Esophagus (tissue), 2 donors: Measurements from ENCODE around the gene SUCLG2. TPM values are rescaled to one million over a fixed set of nuclear protein-coding genes. Genes with fewer than 3 reads are reported as not detected.

ENCODE experiments used
- H3K27ac ChIP-seq, 2 donors: one replicate each; pipeline ENCODE4 v1.5.1; 2013; ENCODE audit warnings: low read depth in 2 of 2, mild to moderate bottlenecking in 2 of 2, inconsistent platforms in 1 of 2, low read length in 1 of 2, moderate library complexity in 1 of 2
- H3K27me3 ChIP-seq, 2 donors: one replicate each; pipeline ENCODE4 v1.6.1; 2013; ENCODE audit warnings: low read length in 2 of 2, control low read depth in 1 of 2, mild to moderate bottlenecking in 1 of 2; ENCODE audit not compliant: insufficient read depth in 2 of 2, control insufficient read depth in 1 of 2
- H3K36me3 ChIP-seq, 2 donors: one replicate each; pipeline ENCODE4 v1.6.1; 2013; ENCODE audit warnings: low read length in 1 of 2; ENCODE audit not compliant: control insufficient read depth in 2 of 2, insufficient read depth in 2 of 2
- H3K4me1 ChIP-seq, 2 donors: one replicate each; pipeline ENCODE4 v1.6.1; 2013; ENCODE audit warnings: low read length in 1 of 2; ENCODE audit not compliant: control insufficient read depth in 2 of 2, insufficient read depth in 2 of 2
- H3K4me3 ChIP-seq, 2 donors: one replicate each; pipeline ENCODE4 v1.5.1; 2013; ENCODE audit warnings: low read length in 2 of 2, mild to moderate bottlenecking in 2 of 2, low read depth in 1 of 2, moderate library complexity in 1 of 2
- H3K9me3 ChIP-seq, 2 donors: one replicate each; pipeline ENCODE4 v1.6.1; 2013; ENCODE audit warnings: mild to moderate bottlenecking in 2 of 2, low read depth in 1 of 2, low read length in 1 of 2, moderate library complexity in 1 of 2; ENCODE audit not compliant: control insufficient read depth in 2 of 2, insufficient read depth in 1 of 2
- WGBS, 2 donors: extraction: QIAGEN DNeasy Blood & Tissue Kit; methylation state at CpG; one replicate each; pipeline ENCODE4 v1.1.7; 2013; 5-methylcytosine and 5-hydroxymethylcytosine counted together
- polyA plus RNA-seq, 2 donors: library from polyadenylated mRNA; stranded (reverse); fragments of 200-250 nt; gene quantifications; one replicate each; pipeline ENCODE4 v1.2.3, GENCODE V29; 2013
- donor health status: healthy with polysubstance abuse.
- donor health status: Bipolar disorder and iron deficiency.

SUCLG2 gene
- polyA plus RNA-seq, 2 donors = 21.1 to 32.5 TPM

DNA sequence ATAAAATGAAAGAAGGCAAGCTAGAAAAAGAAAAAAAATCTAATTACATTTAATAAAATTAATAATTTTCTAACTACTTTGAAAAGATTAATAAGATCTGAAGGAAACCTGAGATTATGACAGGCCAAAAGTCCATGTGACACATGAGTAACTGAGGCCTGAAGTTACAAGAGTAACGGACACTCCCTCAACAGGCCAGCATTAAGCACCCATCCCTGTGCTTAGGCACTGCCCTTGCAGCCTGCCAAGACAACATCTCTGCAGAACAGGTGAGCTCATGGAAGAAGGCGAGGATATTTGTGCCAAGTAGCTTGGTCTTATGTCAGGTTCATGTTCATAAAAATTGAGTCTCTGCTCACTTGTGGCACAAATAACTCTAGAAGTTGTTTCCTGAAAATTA is 31.8 kb downstream of the SUCLG2 start:
- H3K4me3 ChIP-seq = no peak overlapping the region
- 87 to 89% methylated on average over 2 of the region's 2 CpGs for WGBS, 2 donors
- H3K9me3 ChIP-seq = no peaks in the 10 kb centered on the region
- no peak overlapping the region for H3K27ac ChIP-seq
- H3K36me3 ChIP-seq = peaks cover 3 to 4% of the 10 kb centered on the region in 2 donors
- H3K4me1 ChIP-seq = no peaks in the 10 kb centered on the region
- no peaks in the 10 kb centered on the region for H3K27me3 ChIP-seq

GRCh38 chr3:67620869-67621268 is 33.5 kb downstream of the SUCLG2 start:
- no peak overlapping the region for H3K4me3 ChIP-seq
- 39 to 43% methylated on average over 1 of the region's 1 CpG for WGBS, 2 donors
- no peaks in the 10 kb centered on the region for H3K4me1 ChIP-seq
- H3K27ac ChIP-seq = no peak overlapping the region
- H3K9me3 ChIP-seq = no peaks in the 10 kb centered on the region
- no peaks in the 10 kb centered on the region for H3K27me3 ChIP-seq
- peaks cover 3 to 4% of the 10 kb centered on the region in 2 donors for H3K36me3 ChIP-seq

- Histone ChIP-seq H3K4me1 (no peaks in the 10 kb centered on the region), H3K27me3 (no peaks in the 10 kb centered on the region), H3K4me3 (no peak overlapping the region), H3K9me3 (no peaks in the 10 kb centered on the region), H3K36me3 (peaks cover 3 to 4% of the 10 kb centered on the region in 2 donors), H3K27ac (no peak overlapping the region)
- 81 to 88% methylated on average over 3 of the region's 3 CpGs for WGBS, 2 donors
Measured at GRCh38 chr3:67619991-67620390, 34.4 kb downstream of the SUCLG2 start.

DNA sequence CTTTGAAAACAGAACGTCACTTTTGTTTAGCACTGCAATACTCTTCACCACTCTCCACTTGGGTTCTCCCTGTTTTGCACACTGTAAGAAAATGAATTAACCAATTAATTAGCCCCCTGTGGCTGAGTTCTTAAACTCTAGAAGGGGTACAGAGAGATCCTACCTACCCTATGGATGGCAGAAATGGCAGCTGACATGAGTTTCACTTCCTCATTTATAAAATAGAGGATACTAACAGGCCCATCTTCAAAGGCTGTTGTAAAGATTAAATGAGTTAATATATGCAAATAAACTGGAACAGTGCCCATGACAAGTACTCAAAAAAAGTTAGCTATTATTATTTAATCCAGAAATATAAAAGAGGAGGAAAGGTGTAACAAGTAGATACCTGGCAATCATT is 36.9 kb downstream of the SUCLG2 start:
- no peak overlapping the region for H3K27ac ChIP-seq
- H3K9me3 ChIP-seq = no peaks in the 10 kb centered on the region
- H3K4me3 ChIP-seq = no peak overlapping the region
- 96 to 100% methylated on average over 1 of the region's 1 CpG for WGBS, 2 donors
- H3K4me1 ChIP-seq = no peaks in the 10 kb centered on the region
- H3K36me3 ChIP-seq = peaks cover 3 to 4% of the 10 kb centered on the region in 2 donors
- no peaks in the 10 kb centered on the region for H3K27me3 ChIP-seq

DNA sequence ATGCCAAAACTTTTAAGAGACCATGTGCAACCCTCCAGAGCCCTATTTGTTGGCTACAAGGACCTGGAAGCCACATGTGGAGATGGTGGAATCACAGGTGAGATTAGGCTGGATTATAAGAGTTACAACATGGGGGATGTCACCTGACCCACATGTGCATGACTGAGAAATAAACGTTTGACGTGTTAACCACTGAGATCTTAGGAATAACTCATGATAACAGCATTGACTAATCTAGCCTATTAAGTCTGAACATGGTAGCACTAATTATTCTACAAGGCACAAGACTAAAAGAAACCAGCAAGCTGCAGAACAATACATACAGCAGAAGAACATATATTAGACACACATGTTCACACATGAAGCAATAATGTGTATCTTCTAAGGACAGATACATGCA is 38.4 kb downstream of the SUCLG2 start:
- Histone ChIP-seq H3K27ac (no peak overlapping the region), H3K4me1 (no peaks in the 10 kb centered on the region), H3K27me3 (no peaks in the 10 kb centered on the region), H3K9me3 (no peaks in the 10 kb centered on the region), H3K36me3 (peaks cover 3 to 4% of the 10 kb centered on the region in 2 donors), H3K4me3 (no peak overlapping the region)
- 77 to 84% methylated on average over 2 of the region's 2 CpGs for WGBS, 2 donors

DNA sequence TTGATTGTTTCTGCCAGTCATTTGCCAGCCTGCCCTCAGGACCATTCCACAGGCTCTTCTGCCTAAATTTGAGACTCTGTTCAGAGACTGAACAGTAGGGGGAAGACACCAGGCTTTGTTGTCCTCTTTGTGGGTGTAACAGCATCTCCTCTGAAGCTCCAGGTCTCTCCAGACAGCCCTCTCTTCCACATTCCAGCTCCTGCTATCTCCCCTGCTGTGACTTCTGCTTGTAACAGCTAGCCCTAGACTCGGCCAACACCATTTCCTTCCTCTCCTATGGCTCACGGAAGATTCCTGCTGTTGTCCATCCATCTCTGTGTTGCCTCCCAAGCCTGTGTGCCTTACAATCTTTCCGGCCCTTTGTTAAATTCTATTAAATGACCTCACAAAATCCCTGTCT is 40.2 kb downstream of the SUCLG2 start:
- WGBS, 2 donors = 80 to 85% methylated on average over 3 of the region's 3 CpGs
- no peaks in the 10 kb centered on the region for H3K27me3 ChIP-seq
- peaks cover 2 to 3% of the 10 kb centered on the region in 2 donors for H3K36me3 ChIP-seq
- no peaks in the 10 kb centered on the region for H3K4me1 ChIP-seq
- no peak overlapping the region for H3K27ac ChIP-seq
- H3K9me3 ChIP-seq = no peaks in the 10 kb centered on the region
- H3K4me3 ChIP-seq = no peak overlapping the region

DNA sequence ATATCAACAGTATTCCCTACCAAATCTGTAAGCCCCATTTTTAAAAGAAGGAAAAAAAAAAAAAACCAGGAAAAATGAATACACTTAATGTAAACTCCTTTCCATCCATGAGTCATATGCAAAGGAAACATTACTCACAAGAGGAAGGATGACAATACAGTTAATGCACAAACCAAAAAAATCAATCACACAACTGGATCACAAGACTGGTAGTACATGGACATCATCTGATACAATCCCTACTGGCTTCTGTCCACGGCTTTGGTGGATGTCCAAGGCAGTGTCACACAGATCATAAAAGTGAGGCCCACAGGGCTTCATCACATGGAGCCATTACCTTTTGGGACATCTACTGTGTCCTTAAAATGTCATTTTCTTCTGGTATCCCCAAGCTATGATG is 44.0 kb downstream of the SUCLG2 start:
- 88% methylated on average over 1 of the region's 1 CpG for WGBS, 2 donors
- no peaks in the 10 kb centered on the region for H3K9me3 ChIP-seq
- no peaks in the 10 kb centered on the region for H3K27me3 ChIP-seq
- peaks cover 8 to 12% of the 10 kb centered on the region in 2 donors for H3K36me3 ChIP-seq
- no peaks in the 10 kb centered on the region for H3K4me1 ChIP-seq
- H3K4me3 ChIP-seq = no peak overlapping the region
- no peak overlapping the region for H3K27ac ChIP-seq

GRCh38 chr3:67609709-67610108 is 44.7 kb downstream of the SUCLG2 start:
- peaks cover 8 to 12% of the 10 kb centered on the region in 2 donors for H3K36me3 ChIP-seq
- no peak overlapping the region for H3K4me3 ChIP-seq
- H3K4me1 ChIP-seq = no peaks in the 10 kb centered on the region
- H3K9me3 ChIP-seq = no peaks in the 10 kb centered on the region
- no peaks in the 10 kb centered on the region for H3K27me3 ChIP-seq
- H3K27ac ChIP-seq = no peak overlapping the region

GRCh38 chr3:67608034-67608433 is 46.4 kb downstream of the SUCLG2 start:
- no peak overlapping the region for H3K27ac ChIP-seq
- H3K4me1 ChIP-seq = no peaks in the 10 kb centered on the region
- H3K4me3 ChIP-seq = no peak overlapping the region
- no peaks in the 10 kb centered on the region for H3K9me3 ChIP-seq
- no peaks in the 10 kb centered on the region for H3K27me3 ChIP-seq
- H3K36me3 ChIP-seq = peaks cover 8 to 12% of the 10 kb centered on the region in 2 donors
- WGBS, 2 donors = 98 to 100% methylated on average over 2 of the region's 2 CpGs

- peaks cover 8 to 12% of the 10 kb centered on the region in 2 donors for H3K36me3 ChIP-seq
- H3K27me3 ChIP-seq = no peaks in the 10 kb centered on the region
- WGBS, 2 donors = 46 to 53% methylated on average over 1 of the region's 1 CpG
- H3K4me3 ChIP-seq = no peak overlapping the region
- no peak overlapping the region for H3K27ac ChIP-seq
- no peaks in the 10 kb centered on the region for H3K4me1 ChIP-seq
- H3K9me3 ChIP-seq = no peaks in the 10 kb centered on the region
Measured at GRCh38 chr3:67605377-67605776, 49.0 kb downstream of the SUCLG2 start.
